H1 (cell line): ENCODE data around the gene MAIP1. TPM values are rescaled to one million over a fixed set of nuclear protein-coding genes. Genes with fewer than 3 reads are reported as not detected.

Experiments used
- MAFK ChIP-seq: IDR thresholded peaks from 2 replicates; pipeline ENCODE4 v1.6.1; 2012; ENCODE audit warnings: low read depth, mild to moderate bottlenecking, improper control_type of control experiment, low read length
- polyA plus RNA-seq, 7 experiments: library from polyadenylated mRNA; depleted of rRNA in 3 of 7; stranded (reverse) in 5 of 7; unstranded in 2 of 7; fragments of >200 nt in 5 of 7; fragments of 200-250 nt in 2 of 7; gene quantifications; 1 replicate in 5 of 7; 2 replicates in 1 of 7; 4 replicates in 1 of 7; pipeline versions ENCODE4 v1.2.1 to v1.2.3, GENCODE V29; 2011 to 2013; ENCODE audit warnings: missing spikeins in 2 of 7, mixed read lengths in 2 of 7
- total RNA-seq: library from RNA; stranded (reverse); fragmentation: NEBNext Ultra II Directional; extraction: Animal tissue kit (Norgen Biotek cat#: 25700); gene quantifications from 2 replicates; pipeline ENCODE4 v1.2.1, GENCODE V29; 2021

Gene MAIP1
- total and polyA plus RNA-seq, 2 of the 8 experiments (the other 6 are each of a cell fraction or from before 2014, with no cell fraction given): 23.2 to 28.5 TPM

DNA sequence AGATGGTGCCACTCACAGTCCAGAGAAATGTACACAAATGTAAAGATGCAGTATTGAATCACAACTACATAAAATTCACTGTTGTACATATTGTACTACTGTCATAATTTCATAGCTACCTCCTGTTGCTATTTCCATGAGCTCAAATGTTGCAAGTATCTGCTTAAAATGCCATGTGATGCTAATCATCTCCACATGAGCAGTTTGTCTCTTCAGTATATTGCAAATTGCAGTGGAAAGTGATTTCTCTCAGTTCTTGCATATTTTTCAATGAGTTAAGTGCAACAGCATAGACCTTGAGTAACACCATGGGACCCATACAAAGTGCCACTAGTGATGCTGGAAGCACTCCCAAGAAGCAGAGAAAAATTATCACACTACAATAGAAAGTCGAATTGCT is 51.9 kb downstream of the MAIP1 start (continued):
- no peak for TF ChIP-seq MAFK
